Mucosa of descending colon (tissue), 3 donors: ENCODE measurements around the gene MT1B. TPM values are rescaled to one million over a fixed set of nuclear protein-coding genes. Genes with fewer than 3 reads are reported as not detected.

ENCODE experiments used
- ATAC-seq: fragments of 200-7000 bp; cut with Tn5 transposase; one replicate; pipeline ENCODE4 v1.9.1; 2020; ENCODE audit warnings: mild to moderate bottlenecking, moderate library complexity
- DNase-seq, 3 donors: peaks; one replicate each; pipeline ENCODE4 v3.0.0-alpha.2; 2020
- H3K36me3 ChIP-seq: fragments of 200-600 bp; one replicate; pipeline ENCODE4 v1.8.0; 2021; ENCODE audit warnings: low read depth, mild to moderate bottlenecking
- H3K4me1 ChIP-seq: fragments of 200-600 bp; one replicate; pipeline ENCODE4 v1.8.0; 2021; ENCODE audit warnings: low read depth, mild to moderate bottlenecking
- H3K4me3 ChIP-seq: fragments of 200-600 bp; one replicate; pipeline ENCODE4 v1.8.0; 2021; ENCODE audit warnings: mild to moderate bottlenecking
- H3K9me3 ChIP-seq: fragments of 200-600 bp; one replicate; pipeline ENCODE4 v1.8.0; 2021; ENCODE audit warnings: mild to moderate bottlenecking
- intact Hi-C, 2 donors: fragments of 100-400 bp; cut with DNase I in 1 of 2; cut with micrococcal nuclease in 1 of 2; formaldehyde crosslinking; loops; one replicate each; pipeline versions ENCODE4 v1.11.0 to v1.11.1; 2022; cut with DNase I, micrococcal nuclease
- total RNA-seq, 3 donors: library from RNA; stranded (reverse); fragmentation: NEBNext Ultra II Directional in 2 of 3; extraction: Animal tissue kit (Norgen Biotek cat#: 25700) in 2 of 3; gene quantifications; one replicate each; pipeline versions ENCODE4 v1.2.1 to v1.2.4, GENCODE V29; 2021 to 2023
- TF ChIP-seq, protein P1 (sequence below): fragments of 200-600 bp; IDR thresholded peaks from one replicate; pipeline ENCODE4 v1.8.0; 2022; ENCODE audit warnings: antibody characterized with exemption, mild to moderate bottlenecking
- donor health status: DM: no; HTN: no; CAD: no; lungs with moderate emphysema.
- donor health status: DM: no; HTN: no; CAD: no.
- donor health status: DM: no; HTN: yes; CAD: no.

The MT1B gene
- total RNA-seq, 3 donors from 2014 or later, result not detected

DNA sequence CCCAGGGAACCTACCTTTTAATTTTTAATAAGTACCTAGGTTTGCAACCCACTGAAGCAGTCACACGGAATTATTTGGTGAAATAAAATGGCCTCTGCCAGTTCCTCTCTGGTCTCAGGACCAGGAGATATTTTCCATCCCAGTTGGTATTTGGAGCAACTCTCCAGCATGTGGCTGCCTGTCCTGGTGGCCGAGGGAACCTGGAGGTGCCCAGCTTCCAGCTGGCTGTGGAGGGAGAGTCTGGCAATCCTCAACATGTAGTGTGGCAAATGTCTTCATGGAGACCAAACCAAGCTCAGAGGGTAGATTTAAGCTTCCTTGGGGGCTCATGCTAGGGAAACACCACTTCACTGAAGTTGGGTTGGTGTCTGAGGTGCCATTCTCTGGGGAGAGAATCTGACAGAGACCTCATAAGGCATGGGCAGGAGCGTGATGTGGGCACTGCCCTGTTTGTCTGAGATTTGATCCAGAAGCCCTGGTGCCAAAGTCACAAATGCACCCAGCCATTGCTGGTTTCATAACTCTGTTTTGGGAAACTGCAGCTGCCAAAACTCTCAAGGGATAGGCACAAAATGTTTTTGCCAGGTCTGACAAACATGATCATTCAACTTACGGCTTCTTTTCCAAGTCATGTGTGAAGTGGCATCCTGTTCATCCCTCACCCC, 33.4 kb downstream of the MT1B start:
- ATAC-seq, result no peak
- no peaks in the 10 kb centered on the region for H3K9me3 ChIP-seq
- H3K4me1 ChIP-seq, result peaks cover 13% of the 10 kb centered on the region
- intact Hi-C loops, result no loop called here
- no peak for DNase-seq
- H3K4me3 ChIP-seq, result no peak overlapping the region
- TF ChIP-seq, protein P1, sequence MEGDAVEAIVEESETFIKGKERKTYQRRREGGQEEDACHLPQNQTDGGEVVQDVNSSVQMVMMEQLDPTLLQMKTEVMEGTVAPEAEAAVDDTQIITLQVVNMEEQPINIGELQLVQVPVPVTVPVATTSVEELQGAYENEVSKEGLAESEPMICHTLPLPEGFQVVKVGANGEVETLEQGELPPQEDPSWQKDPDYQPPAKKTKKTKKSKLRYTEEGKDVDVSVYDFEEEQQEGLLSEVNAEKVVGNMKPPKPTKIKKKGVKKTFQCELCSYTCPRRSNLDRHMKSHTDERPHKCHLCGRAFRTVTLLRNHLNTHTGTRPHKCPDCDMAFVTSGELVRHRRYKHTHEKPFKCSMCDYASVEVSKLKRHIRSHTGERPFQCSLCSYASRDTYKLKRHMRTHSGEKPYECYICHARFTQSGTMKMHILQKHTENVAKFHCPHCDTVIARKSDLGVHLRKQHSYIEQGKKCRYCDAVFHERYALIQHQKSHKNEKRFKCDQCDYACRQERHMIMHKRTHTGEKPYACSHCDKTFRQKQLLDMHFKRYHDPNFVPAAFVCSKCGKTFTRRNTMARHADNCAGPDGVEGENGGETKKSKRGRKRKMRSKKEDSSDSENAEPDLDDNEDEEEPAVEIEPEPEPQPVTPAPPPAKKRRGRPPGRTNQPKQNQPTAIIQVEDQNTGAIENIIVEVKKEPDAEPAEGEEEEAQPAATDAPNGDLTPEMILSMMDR, result no peak
- no peaks in the 10 kb centered on the region for H3K36me3 ChIP-seq

DNA sequence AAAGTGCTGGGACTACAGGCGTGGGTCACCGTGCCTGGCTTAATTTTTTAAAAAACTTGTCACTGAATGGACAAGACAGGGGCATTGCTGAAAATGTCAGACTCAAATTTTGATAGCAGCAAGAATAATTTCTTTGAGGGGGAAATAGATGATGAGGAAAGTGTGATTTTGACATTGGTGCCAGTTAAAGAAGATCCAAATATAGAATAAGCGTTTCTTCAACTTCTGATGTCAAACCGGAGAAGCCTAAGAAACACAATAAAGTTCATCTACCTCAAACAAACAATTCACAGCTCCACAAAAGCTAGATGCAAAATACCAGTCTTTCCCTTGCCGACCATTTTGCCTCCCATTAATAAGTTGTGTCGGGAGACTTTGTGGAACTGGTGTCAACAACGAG, 35.1 kb downstream of the MT1B start:
- intact Hi-C loops, result no loop called here
- no peak overlapping the region for H3K4me3 ChIP-seq
- TF ChIP-seq, protein P1, result no peak
- H3K4me1 ChIP-seq, result peaks cover 13% of the 10 kb centered on the region
- H3K36me3 ChIP-seq, result no peaks in the 10 kb centered on the region
- no peak for DNase-seq
- no peaks in the 10 kb centered on the region for H3K9me3 ChIP-seq
- no peak for ATAC-seq

DNA sequence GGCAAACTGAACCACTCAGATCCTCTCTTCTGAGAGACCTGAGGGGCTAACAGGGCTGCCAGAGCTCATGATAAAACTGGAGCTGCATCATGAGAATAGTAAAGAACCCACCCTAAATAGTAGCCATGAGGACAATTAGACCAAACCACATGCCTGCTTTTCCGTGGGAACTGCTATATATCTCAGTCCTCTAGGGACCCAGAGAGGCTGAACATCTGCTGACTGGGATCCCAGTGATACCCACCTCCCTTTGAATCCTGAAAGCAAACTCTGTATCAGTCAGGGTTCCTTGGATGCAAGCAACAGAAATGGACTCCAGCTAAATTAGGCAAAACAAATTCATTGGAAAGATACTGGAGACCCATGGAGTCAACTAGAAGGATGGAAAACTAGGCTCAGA, 37.1 kb downstream of the MT1B start:
- no peaks in the 10 kb centered on the region for H3K9me3 ChIP-seq
- H3K36me3 ChIP-seq, result no peaks in the 10 kb centered on the region
- intact Hi-C loops, result no loop called here
- TF ChIP-seq, protein P1, result no peak
- DNase-seq, result no peak
- H3K4me1 ChIP-seq, result peaks cover under 1% of the 10 kb centered on the region
- H3K4me3 ChIP-seq, result no peak overlapping the region
- ATAC-seq, result no peak

DNA sequence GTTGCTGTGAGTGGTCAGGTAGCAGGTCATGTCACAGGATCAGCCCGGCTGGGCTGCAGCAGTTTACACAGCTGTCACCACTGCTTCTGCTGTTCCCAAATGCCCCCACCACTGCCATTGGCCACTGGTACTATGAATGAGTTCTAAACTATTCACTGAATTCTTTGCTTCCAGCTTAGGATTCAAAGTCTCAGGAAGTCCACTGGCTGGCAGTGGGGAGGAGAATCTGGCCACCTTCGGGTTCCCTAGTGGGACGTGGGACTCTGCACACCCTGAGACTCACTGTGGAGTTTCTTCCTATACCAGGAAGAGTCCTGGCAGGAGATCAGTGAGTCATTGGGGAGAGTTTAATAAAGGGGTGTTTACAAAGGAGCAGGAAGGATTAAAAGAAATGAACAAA, 37.5 kb downstream of the MT1B start:
- Histone ChIP-seq H3K9me3 (no peaks in the 10 kb centered on the region), H3K36me3 (no peaks in the 10 kb centered on the region), H3K4me1 (no peaks in the 10 kb centered on the region), H3K4me3 (no peak overlapping the region)
- TF ChIP-seq, protein P1, result no peak
- DNase-seq (no peak), ATAC-seq (no peak)
- intact Hi-C loops, result no loop called here

DNA sequence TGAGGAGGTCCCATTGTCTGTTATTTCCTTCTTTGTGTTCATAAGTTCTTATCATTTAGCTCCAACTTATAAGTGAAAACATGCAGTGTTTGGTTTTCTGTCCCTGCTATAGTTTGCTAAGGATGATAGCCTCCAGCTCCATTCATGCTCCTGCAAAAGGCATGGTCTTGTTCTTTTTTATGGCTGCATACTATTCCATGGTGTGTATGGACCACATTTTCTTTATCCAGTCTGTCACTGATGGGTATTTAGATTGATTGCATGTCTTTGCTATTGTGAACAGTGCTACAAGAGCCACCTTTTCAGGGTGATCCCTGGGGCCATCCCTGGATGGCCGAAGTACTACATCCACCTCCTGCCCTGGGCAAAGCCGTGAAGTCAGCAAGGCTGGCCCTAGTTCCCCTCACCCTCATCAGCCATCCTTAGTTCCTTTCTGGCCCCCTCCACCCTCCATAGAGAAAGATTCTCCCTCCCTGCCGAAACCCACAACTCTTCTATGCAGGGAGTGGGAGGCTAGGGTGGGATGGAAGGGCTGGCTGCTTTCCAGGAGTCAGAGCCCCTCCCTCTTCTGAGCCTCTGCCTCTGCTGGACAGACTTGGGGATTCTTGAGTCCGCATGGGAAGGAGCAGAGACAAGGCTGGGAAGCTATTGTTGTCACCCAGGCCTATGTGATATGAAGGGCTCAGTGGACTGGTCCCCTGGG, 38.9 kb downstream of the MT1B start:
- Histone ChIP-seq H3K4me3 (no peak overlapping the region), H3K36me3 (no peaks in the 10 kb centered on the region), H3K9me3 (no peaks in the 10 kb centered on the region), H3K4me1 (no peaks in the 10 kb centered on the region)
- DNase-seq (no peak), ATAC-seq (no peak)
- intact Hi-C loops, result no loop called here
- TF ChIP-seq, protein P1, result no peak
